GM19351 (cell line): ENCODE measurements around the gene EEF2KMT.
A peak's percentile ranks its signal among the peaks of the same experiment; 100 is the strongest.
"Not testable (repeated sequence)": the region's sequence is repeated elsewhere in the genome, so short reads cannot be mapped to it uniquely, and the experiment has no call there.

ENCODE experiments used
- ATAC-seq: cut with Tn5 transposase; IDR thresholded peaks from one replicate; pipeline ENCODE4 v1.9.1; 2021; ENCODE audit warnings: mild to moderate bottlenecking, moderate library complexity; ENCODE audit not compliant: unreplicated experiment

Gene EEF2KMT

DNA sequence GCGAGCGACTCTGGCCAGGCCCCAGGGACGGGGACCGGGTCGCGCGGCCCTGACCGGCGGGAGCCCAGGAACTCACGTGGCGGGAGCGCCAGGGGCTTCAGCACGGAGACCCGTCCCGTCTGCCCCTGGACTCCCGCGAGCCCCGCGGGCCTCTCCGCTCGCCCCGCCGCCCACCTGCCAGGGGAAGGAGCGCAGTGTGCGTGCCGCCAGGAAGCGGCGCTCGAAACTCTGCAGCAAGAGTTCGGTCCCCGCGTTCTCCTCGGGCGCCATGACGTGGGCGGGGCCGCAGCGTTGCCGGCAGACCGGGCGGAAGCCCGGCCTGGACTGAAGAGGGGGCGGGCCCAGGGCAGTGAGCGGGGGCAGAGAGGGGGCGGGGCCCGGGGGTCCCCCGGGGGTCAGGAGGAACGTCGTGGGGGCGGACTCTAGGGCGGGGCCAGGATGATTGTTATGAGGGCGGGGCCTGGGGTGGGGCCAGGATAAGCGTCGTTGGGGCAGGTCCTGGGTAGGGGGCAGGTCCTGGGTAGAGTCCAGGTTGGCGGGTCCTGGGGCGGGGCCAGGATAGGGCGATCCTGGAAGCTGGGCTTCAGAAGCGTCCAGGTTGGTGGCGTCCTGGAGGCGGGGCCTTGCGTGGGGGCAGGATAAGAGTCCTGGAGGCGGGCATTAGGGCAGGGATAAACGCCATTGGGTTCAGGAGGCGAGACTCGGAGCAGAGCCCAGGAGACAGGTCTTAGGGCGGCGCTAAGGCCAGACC is at the start of gene EEF2KMT:
Gene EEF2KMT, minus strand, starts transcription at position 326 of the 751 bp plus-strand sequence. Its CDS starts 56 bp downstream, at position 270.
- ATAC-seq: peak; percentile 90

- not testable (repeated sequence) for ATAC-seq
These were observed 47.0 kb upstream of the EEF2KMT start for GRCh38 chr16:5144621-5144956.

DNA sequence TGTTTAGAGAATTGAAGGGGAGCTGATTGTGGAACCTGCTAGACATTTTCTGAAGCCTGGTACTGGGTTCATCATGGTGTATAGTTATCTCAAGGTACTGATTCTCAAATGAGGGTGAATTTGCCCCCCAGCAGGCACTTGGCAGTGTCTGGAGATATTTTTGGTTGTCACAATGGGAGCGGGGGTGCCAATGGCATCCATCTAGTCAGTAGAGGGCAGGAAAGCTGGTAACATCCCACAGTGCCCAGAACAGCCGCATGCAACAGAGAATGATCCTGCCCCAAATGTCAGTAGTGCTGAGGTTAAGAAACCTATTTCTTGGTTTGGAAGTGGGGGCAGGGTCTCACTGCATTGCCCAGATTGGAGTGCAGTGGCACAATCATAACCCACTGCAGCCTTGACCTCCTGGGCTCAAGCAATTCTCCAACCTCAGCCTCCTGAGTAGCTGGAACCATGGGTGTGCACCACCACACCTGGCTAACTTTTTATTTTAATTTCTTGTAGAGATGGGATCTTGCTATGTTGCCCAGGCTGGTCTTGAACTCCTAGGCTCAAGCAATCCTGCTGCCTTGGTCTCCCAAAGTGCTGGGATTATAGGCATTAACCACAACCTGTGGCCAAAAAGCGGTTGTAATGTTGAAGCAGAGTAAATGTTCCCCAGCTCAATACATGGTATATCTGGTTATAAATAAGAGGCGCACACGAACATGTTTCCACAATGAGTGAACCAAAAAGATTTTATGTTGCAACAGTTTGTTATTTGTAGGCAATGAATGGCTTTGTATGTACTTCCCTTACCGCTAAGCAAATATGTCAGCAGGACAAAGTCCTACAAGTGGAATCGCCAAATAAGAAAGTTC is 46.4 kb upstream of the EEF2KMT start:
- no peak for ATAC-seq

DNA sequence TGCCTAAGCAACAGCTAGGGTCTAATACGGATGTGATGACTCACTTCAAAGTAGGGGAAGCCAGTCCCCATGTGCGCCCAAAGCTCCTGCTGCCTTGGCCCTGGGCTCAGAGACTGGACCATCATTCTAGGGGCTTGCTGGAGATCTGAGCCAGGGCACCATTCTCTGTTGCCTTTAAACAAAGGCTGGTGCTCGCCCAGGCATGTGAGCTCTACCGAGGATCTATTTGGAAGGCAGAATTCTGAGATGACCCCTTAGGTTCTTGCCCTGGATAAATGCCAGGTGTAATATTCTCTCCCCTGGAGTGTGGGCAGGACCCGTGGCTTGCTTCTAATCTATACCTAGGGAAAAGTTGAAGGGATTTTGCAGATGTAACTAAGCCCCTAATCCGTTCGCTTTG is 42.6 kb upstream of the EEF2KMT start:
- ATAC-seq: not testable (repeated sequence)

DNA sequence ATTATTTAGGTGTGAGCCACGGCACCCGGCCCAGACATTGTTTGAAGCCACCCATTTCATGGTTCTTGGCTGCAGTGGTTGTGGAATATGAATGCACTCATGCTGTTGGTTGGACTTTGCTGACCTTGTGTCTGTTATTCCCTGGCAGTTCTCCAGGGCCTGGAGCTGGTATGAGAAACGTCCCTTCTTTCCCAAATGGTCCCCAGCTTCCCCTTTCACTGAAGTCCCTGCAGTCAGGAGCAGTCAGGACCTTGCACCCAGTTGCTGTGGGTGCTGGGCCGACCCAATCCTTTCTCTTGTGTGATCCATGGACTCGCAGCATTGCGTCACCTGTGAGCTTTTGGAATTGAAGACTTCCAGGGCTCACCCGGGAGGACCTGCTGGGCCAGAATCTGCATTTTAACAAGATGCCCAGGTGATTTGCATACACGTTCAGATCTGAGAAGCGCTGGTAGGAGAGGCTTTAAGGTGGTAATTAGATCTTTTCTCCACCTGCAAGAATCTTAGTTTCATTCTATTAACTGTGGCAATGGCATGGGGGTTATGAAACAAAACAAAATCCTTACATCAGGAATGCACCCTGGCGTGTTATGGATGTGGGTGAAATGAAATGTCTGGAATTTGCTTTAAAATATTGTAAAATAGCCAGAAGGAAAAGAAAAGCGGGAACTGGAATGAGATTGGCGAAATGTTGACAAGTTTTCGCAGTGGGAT is 37.3 kb upstream of the EEF2KMT start:
- ATAC-seq: not testable (repeated sequence)

DNA sequence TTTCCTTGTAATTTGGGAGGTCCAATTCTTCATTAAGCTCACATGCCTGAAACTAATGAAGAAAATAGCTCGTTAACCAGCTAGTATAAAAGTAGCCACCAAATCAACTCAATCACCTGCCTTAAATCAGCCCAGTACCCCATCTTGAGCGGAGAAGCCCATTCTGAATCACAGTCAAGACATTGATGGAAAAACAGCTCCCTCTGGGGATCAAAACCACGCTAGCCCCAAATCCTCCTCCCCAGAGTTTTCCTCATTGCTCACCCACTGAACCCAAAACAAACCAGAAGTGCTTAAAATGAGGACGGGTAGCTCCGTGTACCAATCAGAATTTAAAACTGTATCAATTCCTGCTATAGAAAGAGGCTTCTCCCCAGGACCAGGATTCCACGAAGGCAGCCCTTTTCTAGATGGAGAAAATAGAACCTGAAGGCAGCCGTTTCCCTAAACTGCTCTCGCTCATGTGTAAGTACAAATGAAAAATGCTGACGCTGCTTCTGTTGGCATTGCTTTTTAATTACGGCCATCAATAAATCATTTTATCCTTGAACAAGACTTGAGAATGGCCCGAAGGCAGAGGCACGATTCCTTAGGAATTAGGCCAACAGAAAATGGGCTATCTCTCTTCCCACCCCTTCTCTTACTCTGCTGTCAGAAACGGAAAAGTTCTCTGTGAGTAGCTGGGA is 35.5 kb upstream of the EEF2KMT start:
- not testable (repeated sequence) for ATAC-seq

DNA sequence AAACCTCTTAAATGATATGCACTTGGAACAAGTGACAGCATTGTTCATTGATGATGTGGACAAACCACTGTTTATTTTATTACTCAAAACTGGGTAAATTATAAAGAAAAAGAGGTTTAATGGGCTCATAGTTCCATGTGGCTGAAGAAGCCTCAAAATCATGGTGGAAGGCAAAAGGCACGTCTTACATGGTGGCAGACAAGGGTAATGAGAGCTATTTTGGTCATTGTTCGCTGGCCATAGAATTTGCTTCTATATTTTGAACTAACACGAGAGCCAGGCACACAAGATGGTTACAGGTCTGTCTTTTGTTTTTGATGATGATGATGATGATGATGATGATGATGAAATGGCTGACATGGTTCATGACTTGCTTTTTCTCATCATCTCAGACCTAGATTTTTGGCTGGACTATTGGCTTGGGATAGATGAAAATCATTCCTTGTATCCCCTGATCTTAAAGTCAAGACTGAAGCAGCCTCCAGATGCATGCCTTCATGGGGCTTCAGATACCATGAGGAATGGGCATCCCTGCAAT is 33.9 kb upstream of the EEF2KMT start:
- ATAC-seq: not testable (repeated sequence)

DNA sequence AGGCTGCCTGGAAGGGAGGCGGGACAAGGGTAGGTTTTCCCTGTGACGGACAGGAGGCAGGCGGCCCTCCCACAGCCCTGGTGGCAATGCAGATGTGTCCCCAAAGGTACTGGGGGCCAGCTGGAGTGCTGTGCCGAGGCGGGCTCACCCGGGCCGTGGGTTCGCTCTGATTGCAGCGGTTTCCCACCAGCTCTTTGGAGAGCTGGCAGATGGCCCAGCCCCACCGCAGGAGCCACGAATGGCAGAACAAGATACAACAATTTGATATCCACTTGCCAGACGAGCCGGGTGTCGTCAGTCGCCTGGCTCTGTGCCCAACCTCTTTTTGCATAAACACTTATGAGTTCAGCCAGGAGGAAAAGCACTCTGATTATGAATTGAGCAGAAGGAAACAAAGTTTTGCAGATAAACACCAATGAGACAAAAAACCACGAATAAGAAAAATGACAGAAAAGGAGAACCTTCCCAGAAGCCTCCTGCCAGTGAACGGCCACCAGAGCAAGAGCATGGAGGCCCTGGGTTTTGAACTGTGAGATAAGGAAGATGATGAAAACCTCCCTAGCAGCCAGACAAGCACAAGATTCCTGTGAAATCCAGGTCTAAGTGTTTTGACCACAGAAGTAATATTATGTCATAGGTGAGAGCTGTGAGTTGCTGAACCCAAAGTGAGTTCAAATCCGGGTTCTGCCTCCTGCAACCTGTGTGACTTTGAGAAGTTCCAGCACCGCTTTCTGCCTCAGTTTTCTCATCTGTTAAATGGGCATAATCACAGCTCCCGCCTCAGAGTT is 19.9 kb upstream of the EEF2KMT start:
- ATAC-seq: not testable (repeated sequence)

DNA sequence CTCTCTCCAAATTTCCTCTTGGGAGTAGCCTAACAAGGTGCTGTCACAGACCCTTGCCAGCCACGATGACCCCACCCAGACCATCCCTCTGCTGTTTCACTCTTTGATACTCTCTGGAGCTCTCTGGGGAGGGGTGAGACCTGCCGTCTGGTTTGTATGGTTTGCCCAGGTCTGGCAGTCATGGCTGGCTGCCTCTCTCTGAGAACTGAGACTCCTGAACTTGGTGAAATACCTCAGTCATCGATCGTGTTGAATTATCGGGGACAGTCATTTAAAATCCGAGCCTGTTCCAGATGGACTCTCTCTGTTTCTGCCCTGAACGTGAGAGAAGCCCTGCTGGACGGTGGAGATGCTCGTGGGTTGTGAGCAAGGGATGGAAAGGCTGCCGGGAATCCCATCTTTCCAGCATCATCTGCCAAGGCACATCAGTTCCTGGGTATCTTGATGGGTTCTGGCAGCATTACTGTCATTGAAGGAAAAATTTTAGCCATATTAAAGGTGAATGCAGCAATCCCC is 19.2 kb upstream of the EEF2KMT start:
- not testable (repeated sequence) for ATAC-seq

GRCh38 chr16:5110933-5111332 is 13.3 kb upstream of the EEF2KMT start:
- not testable (repeated sequence) for ATAC-seq

DNA sequence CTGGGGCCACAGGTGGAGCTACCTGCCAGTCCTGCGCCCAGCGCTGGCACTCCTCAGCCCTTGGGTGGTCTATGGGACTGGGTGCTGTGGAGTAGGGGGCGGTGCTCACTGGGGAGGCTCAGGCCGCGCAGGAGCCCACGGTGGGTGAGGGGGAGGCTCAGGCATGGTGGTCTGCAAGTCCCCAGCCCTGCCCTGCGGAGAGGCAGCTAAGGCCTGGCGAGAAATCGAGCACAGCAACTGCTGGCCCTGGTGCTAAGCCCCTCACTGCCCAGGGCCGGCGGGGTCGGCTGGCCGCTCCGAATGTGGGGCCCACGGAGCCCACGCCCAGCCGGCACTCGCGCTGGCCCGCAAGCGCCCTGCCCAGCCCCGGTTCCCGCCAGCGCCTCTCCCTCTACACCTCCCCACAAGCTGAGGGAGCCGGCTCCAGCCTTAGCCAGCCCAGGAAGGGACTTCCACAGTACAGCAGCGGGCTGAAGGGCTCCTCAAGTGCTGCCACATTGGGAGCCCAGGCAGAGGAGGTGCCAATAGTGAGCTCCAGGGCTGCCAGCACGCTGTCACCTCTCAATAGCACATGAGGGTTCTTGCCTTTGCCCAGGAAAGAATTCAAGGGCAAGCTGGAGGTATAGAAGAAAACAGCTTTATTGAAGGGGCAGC is 11.0 kb upstream of the EEF2KMT start:
- ATAC-seq: no peak

GRCh38 chr16:5105039-5105438 is 7.4 kb upstream of the EEF2KMT start:
- not testable (repeated sequence) for ATAC-seq

GRCh38 chr16:5103296-5104032 is 5.9 kb upstream of the EEF2KMT start:
- not testable (repeated sequence) for ATAC-seq

DNA sequence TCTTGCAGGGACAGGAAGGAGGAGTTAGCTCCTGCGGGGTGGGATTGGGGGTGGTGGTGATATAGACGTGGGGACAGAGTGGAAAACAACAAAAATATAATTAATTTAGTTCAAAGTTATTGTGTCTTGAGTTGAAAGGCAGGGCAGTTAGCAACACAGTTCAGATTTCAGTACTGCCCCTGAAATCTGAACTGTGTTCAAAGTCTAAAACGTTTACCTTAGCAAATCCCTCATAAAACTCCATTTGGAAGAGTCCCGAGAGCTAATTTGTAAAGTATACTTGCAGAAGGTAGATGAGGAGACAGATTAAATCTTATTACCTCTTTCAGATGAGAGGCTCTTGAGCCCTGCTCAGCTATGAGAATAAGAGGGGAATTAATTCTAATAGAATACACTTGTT is 1.6 kb upstream of the EEF2KMT start:
- ATAC-seq: not testable (repeated sequence)

DNA sequence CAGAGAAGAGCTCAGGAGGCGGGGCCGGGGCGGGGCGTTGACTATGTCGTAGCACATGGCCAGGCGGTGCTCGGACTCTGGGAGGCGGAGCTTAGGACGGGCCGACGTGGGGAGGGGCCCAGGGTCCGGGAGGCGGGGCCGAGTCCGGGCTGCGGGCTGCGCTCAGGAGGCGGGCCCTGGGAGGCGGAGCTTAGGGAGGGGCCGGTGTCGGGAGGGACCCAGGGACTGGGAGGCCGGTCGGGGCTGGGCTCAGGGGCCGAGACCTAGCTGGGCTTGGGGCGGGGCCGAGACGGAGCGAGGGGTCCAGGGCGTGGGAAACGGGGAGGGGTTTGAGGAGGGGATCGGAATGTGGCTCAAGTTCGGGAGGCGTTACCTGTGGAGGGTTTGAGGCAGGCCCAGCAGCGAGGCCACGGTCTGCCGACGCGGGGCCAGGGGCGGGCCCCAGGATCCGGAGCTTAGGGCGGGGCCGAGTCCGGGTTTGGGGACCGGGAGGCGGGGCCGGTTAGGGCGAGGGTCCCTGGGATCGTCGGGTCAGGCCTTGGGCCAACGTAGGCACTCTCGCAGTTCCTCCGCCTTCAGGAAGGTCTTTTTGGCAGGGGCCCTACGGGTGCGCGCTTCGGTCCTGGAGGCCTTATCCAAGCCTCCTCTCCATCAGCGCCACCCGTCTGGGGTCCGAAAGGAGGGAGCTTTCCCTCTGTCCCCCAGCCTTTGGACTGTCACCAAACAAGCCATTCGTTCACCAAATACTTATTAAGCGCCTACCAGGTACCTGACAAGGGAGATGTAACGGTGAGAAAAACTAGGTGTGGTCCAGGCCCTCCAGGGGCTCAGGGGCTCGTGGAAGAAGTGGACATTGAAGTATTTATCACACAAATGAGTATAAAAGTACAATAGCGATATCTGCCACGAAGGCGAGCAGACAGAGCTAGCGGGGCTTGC is 895 bp upstream of the EEF2KMT start:
- peak; percentile 69 for ATAC-seq

DNA sequence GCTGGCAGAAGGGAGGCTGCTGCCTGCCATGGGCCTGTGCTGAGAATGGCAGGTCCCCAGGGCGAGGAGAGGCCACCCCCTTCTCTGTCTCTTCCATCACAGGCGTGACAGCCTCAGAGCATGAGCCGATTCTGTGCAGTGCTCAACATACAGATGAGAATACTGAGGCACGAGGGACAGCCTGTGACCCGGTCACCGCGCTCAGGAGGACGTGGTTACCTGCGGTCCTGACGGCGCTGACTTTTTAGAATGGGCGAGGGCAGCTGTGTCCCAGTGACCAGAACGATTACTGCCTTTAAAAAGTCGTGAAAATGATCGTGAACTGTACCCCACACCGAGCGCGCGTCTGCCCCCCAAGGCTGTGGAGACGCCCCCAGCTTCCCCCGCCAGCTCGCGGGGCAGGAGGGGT is 530 bp downstream of the EEF2KMT start:
- ATAC-seq: not testable (repeated sequence)

DNA sequence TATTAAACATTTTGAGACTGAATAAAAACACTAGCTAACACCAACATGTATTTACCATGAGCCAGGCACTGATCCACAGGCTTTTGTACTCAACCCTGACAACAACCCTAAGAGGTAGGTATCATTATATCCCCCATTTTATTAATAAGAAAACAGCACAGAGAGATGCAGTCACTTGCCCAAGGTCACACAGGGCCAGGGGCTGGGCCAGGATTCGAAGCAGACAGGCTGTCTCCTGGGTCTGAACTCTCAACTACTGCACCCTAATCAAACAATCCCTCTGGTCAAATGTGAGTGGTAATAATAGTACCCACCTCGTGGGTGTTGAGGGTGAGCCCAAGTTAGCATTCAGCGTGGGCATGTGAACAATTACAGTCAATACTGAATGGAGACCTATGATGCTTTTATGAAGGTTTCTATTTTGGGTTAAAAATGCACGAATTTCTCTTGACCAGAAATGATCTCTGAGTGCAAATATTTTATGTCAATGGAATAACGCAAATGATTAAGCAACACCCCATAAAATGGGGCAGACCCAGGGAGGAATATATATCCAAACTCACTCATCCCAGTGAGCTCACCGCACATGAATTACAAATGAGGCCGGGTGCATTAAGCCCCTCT is 1.0 kb downstream of the EEF2KMT start:
- ATAC-seq: not testable (repeated sequence)
